GM12878 (cell line): Measurements from ENCODE around the gene LMAN2. TPM values are rescaled to one million over a fixed set of nuclear protein-coding genes. Genes with fewer than 3 reads are reported as not detected.

Source experiments
- ATF2 ChIP-seq: IDR thresholded peaks from 2 replicates; pipeline ENCODE4 v1.6.1; 2012; ENCODE audit warnings: low read length, inconsistent platforms
- CHD4 ChIP-seq: fragments of 200-600 bp; sonication (generic); IDR thresholded peaks from 2 replicates; pipeline ENCODE4 v1.6.1; 2016; ENCODE audit warnings: mild to moderate bottlenecking
- E2F4 ChIP-seq: IDR thresholded peaks from 2 replicates; pipeline ENCODE4 v1.6.1; 2012; ENCODE audit warnings: low read depth, low read length, improper control_type of control experiment
- E2F8 ChIP-seq: fragments of 450-650 bp; IDR thresholded peaks from 2 replicates; pipeline ENCODE4 v1.6.1; 2018; ENCODE audit warnings: mild to moderate bottlenecking, low read depth, moderate library complexity; ENCODE audit not compliant: partially characterized antibody
- EGR1 ChIP-seq, 2 experiments: IDR thresholded peaks; 1 replicate in 1 of 2; 2 replicates in 1 of 2; pipeline ENCODE4 v1.6.1; 2011 to 2012; ENCODE audit warnings: low read depth in 2 of 2, low read length in 2 of 2, borderline replicate concordance in 1 of 2, mild to moderate bottlenecking in 1 of 2, moderate library complexity in 1 of 2
- EP300 ChIP-seq, 2 experiments: fragments of 150-350 bp in 1 of 2; IDR thresholded peaks; 2 replicates each; pipeline ENCODE4 v1.6.1; 2011 to 2012; ENCODE audit warnings: low read depth in 2 of 2, low read length in 2 of 2, borderline replicate concordance in 1 of 2, improper control_type of control experiment in 1 of 2, inconsistent platforms in 1 of 2; ENCODE audit not compliant: control insufficient read depth in 1 of 2
- FOS ChIP-seq: IDR thresholded peaks from 3 replicates; pipeline ENCODE4 v1.6.1; 2011; ENCODE audit warnings: borderline replicate concordance; ENCODE audit not compliant: insufficient read length; ENCODE audit errors: extremely low read depth
- IKZF1 ChIP-seq: fragments of 450-650 bp; conservative IDR thresholded peaks from 2 replicates; pipeline ENCODE4 v1.6.1; 2017; ENCODE audit warnings: antibody characterized with exemption, mild to moderate bottlenecking
- MEF2A ChIP-seq: IDR thresholded peaks from 2 replicates; pipeline ENCODE4 v1.6.1; 2011; ENCODE audit warnings: low read depth, mild to moderate bottlenecking, low read length, moderate library complexity; ENCODE audit not compliant: insufficient read depth
- MXI1 ChIP-seq: fragments of 150-350 bp; IDR thresholded peaks from 2 replicates; pipeline ENCODE4 v1.6.1; 2011; ENCODE audit warnings: low read depth, mild to moderate bottlenecking, inconsistent platforms, low read length, improper control_type of control experiment
- NBN ChIP-seq: fragments of 450-650 bp; IDR thresholded peaks from 2 replicates; pipeline ENCODE4 v1.6.1; 2016
- NFYA ChIP-seq: IDR thresholded peaks from 2 replicates; pipeline ENCODE4 v1.6.1; 2011; ENCODE audit warnings: low read depth, mild to moderate bottlenecking, low read length, improper control_type of control experiment, borderline replicate concordance
- PAX8 ChIP-seq: fragments of 450-650 bp; IDR thresholded peaks from 2 replicates; pipeline ENCODE4 v1.6.1; 2017; ENCODE audit warnings: mild to moderate bottlenecking, moderate library complexity
- RB1 ChIP-seq: fragments of 450-650 bp; formaldehyde crosslinking; IDR thresholded peaks from 2 replicates; pipeline ENCODE4 v1.6.1; 2017; ENCODE audit warnings: mild to moderate bottlenecking, borderline replicate concordance
- SREBF2 ChIP-seq: IDR thresholded peaks from 2 replicates; pipeline ENCODE4 v1.6.1; 2012; ENCODE audit warnings: mild to moderate bottlenecking, low read length
- SRF ChIP-seq, 2 experiments: IDR thresholded peaks; 2 replicates each; pipeline ENCODE4 v1.6.1; 2011; ENCODE audit warnings: low read depth in 2 of 2, low read length in 2 of 2, mild to moderate bottlenecking in 1 of 2, moderate library complexity in 1 of 2
- TCF3 ChIP-seq: IDR thresholded peaks from 2 replicates; pipeline ENCODE4 v1.6.1; 2012; ENCODE audit warnings: low read depth, mild to moderate bottlenecking, low read length, borderline replicate concordance; ENCODE audit not compliant: insufficient read depth
- ZNF592 ChIP-seq: fragments of 450-650 bp; IDR thresholded peaks from 2 replicates; pipeline ENCODE4 v1.6.1; 2017; ENCODE audit warnings: mild to moderate bottlenecking, moderate library complexity
- polyA plus RNA-seq, 11 experiments: library from polyadenylated mRNA; depleted of rRNA in 4 of 11; unstranded in 6 of 11; stranded (reverse) in 5 of 11; fragments of >200 nt; fragmentation: Nextera tagmentation in 4 of 11; fragmentation: Illumina TruSeq in 1 of 11; extraction: Ambion mirVana in 4 of 11; extraction: Trizol in 1 of 11; gene quantifications; 1 replicate in 1 of 11; 2 replicates in 10 of 11; pipeline versions ENCODE4 v1.2.1 to v1.2.3, GENCODE V29; 2011 to 2016; ENCODE audit warnings: inconsistent platforms in 2 of 11, missing spikeins in 2 of 11, low read depth in 1 of 11
- total RNA-seq, 4 experiments: library from RNA; depleted of rRNA in 3 of 4; stranded (reverse); fragments of >200 nt in 3 of 4; fragmentation: Illumina TruSeq in 1 of 4; extraction: Trizol in 1 of 4; gene quantifications; 2 replicates each; pipeline versions ENCODE4 v1.2.1 to v1.2.3, GENCODE V29; 2013 to 2021

The LMAN2 gene
- total and polyA plus RNA-seq, 10 of the 15 experiments (the other 5 are each of a cell fraction or from before 2014, with no cell fraction given): 2.4 to 264 (median 147) TPM

- no peak for TF ChIP-seq ZNF592
- TF ChIP-seq EGR1 (IDR thresholded peaks at IDR 0.05; ENCODE audit: borderline replicate concordance in 1 of 2, low read depth in 2 of 2, low read length in 2 of 2): peak; percentile 39 to 48; a peak in 2 of 3 replicates
- peak; percentile 50; the same call in 1 of the 2 replicates for TF ChIP-seq E2F4
- peak; percentile 99 for TF ChIP-seq E2F8
- TF ChIP-seq NFYA: peak; percentile 92
- TF ChIP-seq ATF2: no peak
- peak; percentile 92 for TF ChIP-seq FOS
- no peak for TF ChIP-seq EP300 (IDR thresholded peaks at IDR 0.05; ENCODE audit: borderline replicate concordance in 1 of 2, control insufficient read depth in 1 of 2, low read depth in 2 of 2, low read length in 2 of 2)
- peak; percentile 54 to 85; a peak in 3 of 4 replicates for TF ChIP-seq SRF (IDR thresholded peaks at IDR 0.05; ENCODE audit: low read depth in 2 of 2, low read length in 2 of 2)
- no peak for TF ChIP-seq CHD4
- no peak for TF ChIP-seq MEF2A
- TF ChIP-seq RB1: 0 out of 2 replicates have a peak, but pooled peaks have one; percentile 92
- TF ChIP-seq TCF3: 0 out of 2 replicates have a peak, but pooled peaks have one; percentile 12
- peak; percentile 94 for TF ChIP-seq NBN
- peak; percentile 95 for TF ChIP-seq IKZF1
- TF ChIP-seq PAX8: no peak
- TF ChIP-seq SREBF2: peak; percentile 28; the same call in 1 of the 2 replicates
- peak; percentile 65 for TF ChIP-seq MXI1
These were observed at the start of gene LMAN2 (continued) for GRCh38 chr5:177351392-177352329.
